Stimulated activated CD4-positive, alpha-beta T cell treated with anti-CD3 and anti-CD28 coated beads, Interleukin-1b, Interleukin-23, amount 100 ng/mL, for 48 hours (primary cell): ENCODE data around the gene TAF4.

Experiments used
- DNase-seq: peaks from one replicate; pipeline ENCODE4 v3.0.0-alpha.2; 2020

The TAF4 gene

DNA sequence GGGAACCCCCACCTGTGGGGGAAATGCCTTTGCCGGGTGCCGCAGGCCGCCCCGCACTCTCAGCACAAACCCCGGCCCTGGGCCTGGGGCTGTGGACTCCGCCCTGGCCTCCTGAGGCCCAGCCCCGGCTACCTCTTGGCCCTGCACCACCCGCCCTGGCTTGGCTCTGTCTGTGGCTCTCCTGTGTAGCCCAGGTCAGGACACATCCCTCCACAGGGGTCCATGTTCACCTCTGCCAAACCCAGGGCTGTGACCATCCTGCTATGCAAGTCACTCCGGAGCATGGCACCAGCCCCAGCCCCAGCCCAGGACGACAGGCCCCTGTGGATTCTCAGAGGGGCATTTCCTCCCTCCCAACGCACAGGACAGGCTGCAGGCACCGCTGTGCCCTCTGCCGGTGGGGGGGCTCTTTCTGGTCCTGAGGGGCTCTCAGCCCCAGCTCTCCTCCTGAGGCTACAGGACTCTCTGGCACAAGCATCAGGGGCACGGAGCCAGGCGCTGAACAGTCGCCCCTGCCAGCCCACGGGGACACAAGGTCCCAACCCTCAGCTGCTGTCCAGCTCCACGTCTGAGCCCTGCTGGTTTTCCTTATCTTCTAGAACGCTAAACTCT, 45.7 kb downstream of the TAF4 start:
- no peak for DNase-seq

- DNase-seq = no peak
Observed at GRCh38 chr20:62019144-62019805, 46.4 kb downstream of the TAF4 start.

GRCh38 chr20:62018437-62019143, 47.1 kb downstream of the TAF4 start:
- DNase-seq = no peak

- DNase-seq = no peak
Observed at GRCh38 chr20:62015540-62016288, 50.0 kb downstream of the TAF4 start.

- no peak for DNase-seq
Observed at GRCh38 chr20:62014889-62015537, 50.7 kb downstream of the TAF4 start.

DNA sequence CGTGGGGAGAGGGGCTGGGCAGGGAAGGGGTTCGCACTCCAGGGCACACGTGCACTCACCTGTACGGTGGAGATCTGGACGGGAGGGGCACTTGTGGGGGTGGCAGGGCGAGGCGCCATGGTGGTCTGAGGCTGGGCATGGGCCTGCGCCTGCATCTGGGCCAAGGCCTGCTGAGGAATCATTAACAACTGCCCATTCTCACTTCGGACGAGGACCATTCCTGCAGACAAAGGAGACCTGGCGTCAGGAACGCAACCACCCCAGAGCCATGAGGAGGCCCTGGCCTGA, 51.2 kb downstream of the TAF4 start:
- DNase-seq = no peak

DNA sequence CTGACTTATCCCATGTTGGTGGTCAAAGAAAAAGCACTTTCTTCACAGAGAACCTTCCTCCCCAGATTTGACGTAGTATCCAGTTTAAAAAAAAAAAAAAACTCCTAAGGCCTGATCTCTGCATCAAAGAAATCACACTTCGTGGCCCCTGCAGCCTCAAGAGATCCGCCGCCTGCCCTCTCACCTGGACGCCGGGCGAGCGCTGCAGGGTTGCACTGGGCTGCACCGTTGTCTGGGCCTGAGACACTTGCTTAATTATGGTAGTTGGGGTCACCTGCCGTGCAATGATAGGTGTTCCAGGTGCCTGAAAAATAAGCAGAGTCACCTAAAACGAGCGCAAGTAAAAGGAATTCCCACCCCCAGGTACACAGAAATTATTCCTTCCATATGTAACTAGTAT, 53.0 kb downstream of the TAF4 start:
- no peak for DNase-seq

- DNase-seq = no peak
Observed at GRCh38 chr20:62011938-62012534, 53.6 kb downstream of the TAF4 start.

DNA sequence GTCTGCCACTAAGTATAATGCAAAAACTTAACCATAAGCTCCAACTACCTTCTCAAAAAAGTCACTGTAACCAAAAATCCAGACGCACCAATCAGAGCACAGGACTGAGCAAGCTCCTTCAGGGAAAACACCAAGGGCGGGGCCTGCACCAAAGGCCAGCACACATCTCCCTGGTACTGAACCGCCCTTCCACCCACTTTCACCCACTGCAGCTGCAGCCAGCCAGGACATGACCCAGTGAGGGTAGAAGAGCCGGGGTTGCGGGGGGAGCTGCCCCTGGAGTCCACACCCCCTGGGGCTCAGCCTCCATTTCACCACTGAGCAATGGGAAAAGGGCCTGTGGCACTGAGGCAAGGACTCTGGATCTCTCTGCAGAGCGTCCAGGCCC, 54.3 kb downstream of the TAF4 start:
- DNase-seq = no peak

GRCh38 chr20:62010551-62011402, 54.9 kb downstream of the TAF4 start:
- peak; percentile 44 for DNase-seq

- no peak for DNase-seq
Observed at GRCh38 chr20:62009869-62010445, 55.7 kb downstream of the TAF4 start.

GRCh38 chr20:62009322-62009721, 56.4 kb downstream of the TAF4 start:
- DNase-seq = no peak

DNA sequence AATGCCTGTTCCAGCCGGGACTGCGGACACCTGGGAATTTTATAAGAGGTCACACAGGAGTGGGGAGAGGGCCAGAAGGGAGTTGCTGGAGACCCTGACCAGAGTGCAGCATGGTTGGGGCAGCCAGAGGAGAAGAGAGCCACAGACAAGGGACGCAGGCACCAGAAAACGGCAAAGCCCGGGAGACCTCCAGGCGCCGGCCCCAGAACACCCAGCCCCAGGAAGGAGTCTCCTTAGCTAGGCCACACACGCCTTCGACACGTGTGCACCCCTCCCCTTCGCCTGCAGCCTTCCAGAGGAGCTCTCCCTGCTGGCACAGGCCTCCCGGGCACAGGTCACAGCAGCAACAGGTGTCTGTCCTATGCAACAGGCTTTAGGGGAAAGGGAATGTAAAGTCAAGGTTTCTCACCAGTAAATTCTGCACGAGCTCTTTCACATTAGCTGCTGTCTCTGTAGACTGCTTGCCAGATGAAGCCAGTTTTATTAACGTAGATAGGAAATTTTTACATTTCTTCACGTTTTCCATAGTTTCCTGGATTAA, 57.0 kb downstream of the TAF4 start:
- DNase-seq = no peak

GRCh38 chr20:62007127-62007647, 58.5 kb downstream of the TAF4 start:
- DNase-seq = no peak

- no peak for DNase-seq
Observed at GRCh38 chr20:62006482-62006881, 59.2 kb downstream of the TAF4 start.

DNA sequence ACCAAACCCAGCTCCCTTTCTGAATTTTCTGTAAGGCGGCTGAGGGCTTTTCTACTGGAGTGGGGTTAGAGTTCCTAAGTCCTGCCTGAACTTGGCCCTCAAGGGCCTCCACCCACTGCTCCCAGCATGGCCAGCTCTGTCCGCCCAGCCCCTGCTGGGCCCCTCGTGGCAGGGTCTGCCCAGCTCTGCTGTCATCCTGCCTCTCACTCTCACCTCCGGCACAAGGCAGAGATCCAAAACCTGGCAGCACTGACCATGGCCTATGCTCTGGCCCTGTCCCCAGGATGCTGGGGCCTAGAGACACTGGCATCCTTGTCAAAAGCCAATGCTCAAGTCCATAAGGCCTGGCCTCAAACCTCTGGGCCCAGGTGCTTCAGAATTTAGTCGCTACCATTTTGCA, 61.1 kb downstream of the TAF4 start:
- no peak for DNase-seq

DNA sequence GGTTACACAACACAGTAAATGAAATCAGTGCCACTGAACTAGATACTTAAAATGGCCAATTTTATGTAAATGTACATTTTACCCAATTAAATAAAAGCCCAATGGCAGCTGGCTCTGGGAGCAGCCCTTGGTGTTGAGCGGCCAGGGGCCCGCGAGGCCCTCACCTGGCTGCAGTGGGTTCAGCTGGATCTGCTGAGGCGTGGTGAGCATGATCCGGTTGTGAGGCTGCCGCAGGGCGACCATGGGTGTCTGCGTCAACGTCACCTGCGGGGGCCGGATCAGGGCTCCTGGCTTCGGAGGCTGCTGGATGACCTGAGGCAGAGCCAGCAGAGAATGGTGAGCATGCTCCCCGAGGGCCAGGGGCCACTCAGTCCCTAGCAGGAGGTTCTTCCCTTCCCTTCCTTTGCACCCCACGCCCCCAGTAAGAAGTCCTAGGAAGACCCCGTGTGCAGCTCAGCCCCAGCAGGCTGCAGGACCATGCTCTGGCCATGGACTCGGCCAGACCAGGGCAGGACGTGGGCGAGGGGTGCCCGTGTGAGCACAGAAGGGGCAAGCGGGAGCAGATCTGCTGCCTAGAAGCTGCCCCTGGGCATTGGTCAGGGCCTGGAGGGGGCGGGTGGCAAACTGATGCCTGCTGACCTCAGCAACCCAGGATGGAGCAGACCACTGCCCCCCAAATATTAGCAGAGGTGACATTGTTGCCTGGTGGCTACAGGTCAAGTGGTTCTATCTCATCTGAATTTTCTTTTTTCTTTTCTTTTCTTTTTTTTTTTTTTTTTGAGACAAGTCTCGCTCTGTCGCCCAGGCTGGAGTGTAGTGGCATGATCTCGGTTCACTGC, 61.9 kb downstream of the TAF4 start:
- no peak for DNase-seq

DNA sequence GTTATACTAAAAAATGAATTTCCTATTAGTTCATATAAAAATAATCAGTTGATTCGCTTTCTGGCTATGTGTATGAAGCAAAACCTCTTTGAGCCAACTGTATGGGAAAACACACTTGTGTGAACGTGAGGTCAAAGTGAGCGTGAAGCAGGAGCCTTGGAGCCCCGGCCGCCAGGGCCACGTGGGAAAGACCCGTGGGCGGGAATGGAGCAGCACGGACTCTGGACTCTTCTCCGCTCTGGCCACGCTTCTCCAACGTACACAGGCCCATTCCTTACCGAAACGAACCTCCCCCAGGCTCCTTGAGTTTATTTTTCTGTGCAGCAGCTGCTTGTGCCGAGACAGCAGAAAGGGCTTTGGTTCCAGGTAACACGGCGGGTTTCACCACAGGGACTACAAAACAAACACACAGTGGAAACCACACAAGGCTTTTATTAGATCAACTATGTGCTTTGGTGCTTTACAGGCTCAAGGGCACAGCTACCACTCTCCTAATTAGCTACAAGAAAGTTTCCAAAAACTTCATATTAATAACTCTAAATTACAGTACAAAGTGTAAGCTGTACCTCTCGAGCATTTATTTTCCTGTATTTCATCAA, 62.7 kb downstream of the TAF4 start:
- no peak for DNase-seq

DNA sequence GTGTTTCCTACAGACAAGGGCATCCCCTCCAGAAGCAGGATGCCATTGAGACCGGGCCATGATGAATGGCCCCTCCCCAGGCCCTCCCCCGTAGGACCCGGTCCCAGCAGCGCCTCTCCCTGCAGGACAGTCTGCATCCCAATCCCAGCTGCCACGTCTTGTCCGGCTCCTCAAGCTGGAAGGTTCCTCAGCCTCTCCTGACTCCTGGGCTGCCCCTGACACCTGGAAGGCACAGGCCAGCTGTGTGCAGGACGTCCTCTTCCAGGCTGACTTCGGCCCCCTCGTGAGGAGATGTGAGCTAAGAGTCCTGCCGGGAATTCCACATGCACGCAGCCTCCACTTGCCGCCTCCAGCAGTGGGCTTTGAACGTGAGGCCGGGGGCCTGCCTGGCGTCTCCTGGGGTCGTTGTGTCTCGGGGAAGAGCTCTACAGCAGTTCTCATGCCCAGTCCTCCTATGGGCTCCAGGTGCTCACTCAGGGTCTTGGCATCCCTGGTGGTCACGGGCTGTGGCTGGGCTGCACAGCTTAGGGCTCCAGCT, 64.4 kb downstream of the TAF4 start:
- no peak for DNase-seq
